Neuronal stem cell (in vitro differentiated cells): Measurements from ENCODE around the gene SIK2.

Experiments used
- DNase-seq: peaks from one replicate; pipeline ENCODE4 v3.0.0-alpha.2; 2013; ENCODE audit warnings: low spot score
- H2AFZ ChIP-seq: one replicate; pipeline ENCODE4 v1.6.1; 2013; ENCODE audit warnings: mild to moderate bottlenecking, low read length, inconsistent platforms
- H2AK5ac ChIP-seq: 2 replicates; pipeline ENCODE4 v1.6.1; 2013; ENCODE audit warnings: low read depth, mild to moderate bottlenecking, inconsistent platforms, low read length, moderate library complexity, mixed read lengths
- H2BK120ac ChIP-seq: 2 replicates; pipeline ENCODE4 v1.6.1; 2013; ENCODE audit warnings: low read depth, mild to moderate bottlenecking, inconsistent platforms, low read length, moderate library complexity, mixed read lengths
- H2BK12ac ChIP-seq: one replicate; pipeline ENCODE4 v1.6.1; 2013; ENCODE audit warnings: low read length, inconsistent platforms
- H2BK15ac ChIP-seq: 2 replicates; pipeline ENCODE4 v1.6.1; 2013; ENCODE audit warnings: mild to moderate bottlenecking, low read length, inconsistent platforms, mixed read lengths
- H2BK5ac ChIP-seq: one replicate; pipeline ENCODE4 v1.6.1; 2013; ENCODE audit warnings: inconsistent platforms, mild to moderate bottlenecking, low read length, moderate library complexity
- H3K14ac ChIP-seq: one replicate; pipeline ENCODE4 v1.6.1; 2013; ENCODE audit warnings: low read length, inconsistent platforms
- H3K18ac ChIP-seq: 2 replicates; pipeline ENCODE4 v1.6.1; 2013; ENCODE audit warnings: low read length, inconsistent platforms
- H3K23ac ChIP-seq: 2 replicates; pipeline ENCODE4 v1.6.1; 2013; ENCODE audit warnings: low read depth, mild to moderate bottlenecking, mixed read lengths, low read length, inconsistent platforms; ENCODE audit not compliant: poor library complexity
- H3K27ac ChIP-seq: replicated peaks from 3 replicates; pipeline ENCODE4 v1.5.1; 2013; ENCODE audit warnings: low read length, inconsistent platforms
- H3K27me3 ChIP-seq, 3 experiments: 2 replicates each; pipeline ENCODE4 v1.6.1; 2013; ENCODE audit warnings: low read length in 3 of 3, mild to moderate bottlenecking in 2 of 3, inconsistent platforms in 1 of 3, low read depth in 1 of 3, mixed read lengths in 1 of 3, moderate library complexity in 1 of 3; ENCODE audit not compliant: control insufficient read depth in 3 of 3, insufficient read depth in 3 of 3
- H3K36me3 ChIP-seq, 2 donors: replicated peaks in 1 of 2; 2 replicates each; pipeline ENCODE4 v1.6.1; 2013; ENCODE audit warnings: low read length in 2 of 2; ENCODE audit not compliant: control insufficient read depth in 2 of 2, insufficient read depth in 2 of 2
- H3K4ac ChIP-seq: 2 replicates; pipeline ENCODE4 v1.6.1; 2013; ENCODE audit warnings: inconsistent platforms, mild to moderate bottlenecking, low read length, moderate library complexity
- H3K4me1 ChIP-seq, 2 donors: 1 replicate in 1 of 2; 2 replicates in 1 of 2; pipeline ENCODE4 v1.6.1; 2013; ENCODE audit warnings: low read length in 2 of 2, low read depth in 1 of 2; ENCODE audit not compliant: control insufficient read depth in 2 of 2, insufficient read depth in 1 of 2
- H3K4me2 ChIP-seq: one replicate; pipeline ENCODE4 v1.6.1; 2013; ENCODE audit warnings: mild to moderate bottlenecking, low read length, inconsistent platforms; ENCODE audit not compliant: insufficient read depth, poor library complexity, severe bottlenecking
- H3K4me3 ChIP-seq, 2 donors: 2 replicates each; pipeline ENCODE4 v1.5.1; 2013; ENCODE audit warnings: low read length in 2 of 2, mild to moderate bottlenecking in 2 of 2, inconsistent platforms in 1 of 2, moderate library complexity in 1 of 2
- H3K79me1 ChIP-seq: one replicate; pipeline ENCODE4 v1.6.1; 2013; ENCODE audit warnings: low read depth, mild to moderate bottlenecking, inconsistent platforms, low read length, moderate library complexity
- H3K9ac ChIP-seq: one replicate; pipeline ENCODE4 v1.6.1; 2013; ENCODE audit warnings: mild to moderate bottlenecking, low read depth, low read length, inconsistent platforms; ENCODE audit not compliant: poor library complexity
- H3K9me3 ChIP-seq, 2 donors: replicated peaks in 1 of 2; 2 replicates each; pipeline versions ENCODE3 to v1.6.1; 2013; ENCODE audit warnings: low read length in 2 of 2, mild to moderate bottlenecking in 2 of 2, inconsistent platforms in 1 of 2, low read depth in 1 of 2, mixed read lengths in 1 of 2, moderate library complexity in 1 of 2; ENCODE audit not compliant: control insufficient read depth in 2 of 2, insufficient read depth in 1 of 2
- H4K8ac ChIP-seq: one replicate; pipeline ENCODE4 v1.6.1; 2013; ENCODE audit warnings: low read depth, mild to moderate bottlenecking, inconsistent platforms, low read length, moderate library complexity
- H4K91ac ChIP-seq: one replicate; pipeline ENCODE4 v1.6.1; 2013; ENCODE audit warnings: low read length, low read depth, mild to moderate bottlenecking, inconsistent platforms; ENCODE audit not compliant: poor library complexity
- WGBS, 2 donors: extraction: QIAGEN DNeasy Blood & Tissue Kit; methylation state at CpG; one replicate each; pipeline ENCODE4 v1.1.7; 2013; ENCODE audit warnings: missing lambda C conversion rate in 2 of 2, mixed read lengths in 1 of 2; ENCODE audit not compliant: insufficient read length in 2 of 2, insufficient replicate concordance in 1 of 2; ENCODE audit errors: extremely low coverage in 2 of 2; 5-methylcytosine and 5-hydroxymethylcytosine counted together

SIK2 gene

DNA sequence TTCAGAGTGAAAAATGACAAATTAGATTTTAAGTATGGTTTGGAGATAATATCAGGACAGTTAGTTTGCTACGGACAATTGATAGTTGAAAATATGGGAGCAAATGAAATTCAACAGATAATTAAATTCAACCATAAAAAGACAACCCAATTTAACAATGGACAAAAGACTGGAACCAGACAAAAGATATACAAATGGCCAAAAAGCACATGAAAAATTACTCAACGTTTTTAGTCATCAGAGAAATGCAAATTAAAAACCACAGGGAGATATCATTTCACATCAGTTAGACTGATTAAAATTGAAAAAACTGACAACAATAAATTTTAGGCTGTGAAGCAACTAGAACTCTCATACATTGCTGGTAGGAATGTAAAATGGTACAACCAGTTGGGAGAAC is 27.2 kb downstream of the SIK2 start:
- H4K8ac ChIP-seq, result no peak overlapping the region
- no peak overlapping the region for H3K4me3 ChIP-seq
- H2BK15ac ChIP-seq, result no peak overlapping the region
- H3K79me1 ChIP-seq, result no peaks in the 10 kb centered on the region
- no peak overlapping the region for H3K4ac ChIP-seq
- no peak overlapping the region for H3K4me2 ChIP-seq
- H3K27me3 ChIP-seq, result no peaks in the 10 kb centered on the region
- no peak overlapping the region for H4K91ac ChIP-seq
- peaks cover 0 to 6% of the 10 kb centered on the region in 2 donors for H3K4me1 ChIP-seq
- H3K9ac ChIP-seq, result no peak overlapping the region
- H2AK5ac ChIP-seq, result no peak overlapping the region
- H3K14ac ChIP-seq, result no peak overlapping the region
- no peak overlapping the region for H3K27ac ChIP-seq
- no CpG with 5 or more reads among the region's 2 CpGs for WGBS, 2 donors
- DNase-seq, result no peak
- H3K9me3 ChIP-seq, result peaks cover 0 to 7% of the 10 kb centered on the region in 2 donors
- H3K18ac ChIP-seq, result no peak overlapping the region
- no peak overlapping the region for H2AFZ ChIP-seq
- no peak overlapping the region for H3K23ac ChIP-seq
- H2BK120ac ChIP-seq, result no peak overlapping the region
- H3K36me3 ChIP-seq, result peaks cover 0 to 46% of the 10 kb centered on the region in 2 donors
- H2BK5ac ChIP-seq, result no peak overlapping the region
- no peak overlapping the region for H2BK12ac ChIP-seq

DNA sequence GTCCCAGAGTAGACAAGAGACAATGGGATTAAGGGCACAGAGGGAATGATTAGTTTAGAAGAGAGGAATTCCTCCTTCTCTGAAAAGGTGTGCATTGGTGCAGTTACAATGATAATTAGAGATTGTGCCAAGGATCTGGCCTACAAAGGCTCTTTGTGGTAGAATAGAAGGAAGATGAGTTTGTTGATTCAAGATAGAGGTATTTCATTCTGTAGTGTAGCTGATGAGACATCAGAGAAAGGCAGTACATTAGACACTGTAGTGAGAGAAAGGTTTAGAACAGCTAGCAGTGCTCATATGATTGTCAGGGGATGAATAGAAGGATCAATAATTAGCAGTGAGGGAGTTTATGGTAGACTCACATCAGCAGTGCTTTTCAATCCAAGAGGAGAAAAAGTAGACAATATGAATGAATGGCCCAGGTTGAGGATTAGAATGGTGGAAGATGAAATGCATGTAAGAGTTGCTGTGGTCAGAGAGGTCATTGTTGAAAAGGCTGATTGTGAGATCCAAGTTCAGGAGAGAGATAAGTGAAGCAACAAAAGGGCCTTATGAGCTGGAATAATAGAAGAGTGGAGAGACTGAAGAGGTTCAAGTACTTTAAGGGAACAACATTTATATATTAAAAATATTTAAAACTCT is 28.9 kb downstream of the SIK2 start:
- Histone ChIP-seq H3K9me3 (peaks cover 0 to 7% of the 10 kb centered on the region in 2 donors), H2BK15ac (no peak overlapping the region), H3K4me1 (peaks cover 2 to 13% of the 10 kb centered on the region in 2 donors), H3K18ac (no peak overlapping the region), H4K91ac (no peak overlapping the region), H3K14ac (no peak overlapping the region), H2BK12ac (no peak overlapping the region), H2AFZ (no peak overlapping the region), H3K4ac (no peak overlapping the region), H3K27ac (no peak overlapping the region), H3K79me1 (no peaks in the 10 kb centered on the region), H3K23ac (no peak overlapping the region), H3K27me3 (no peaks in the 10 kb centered on the region), H3K9ac (no peak overlapping the region), H2BK5ac (no peak overlapping the region), H3K36me3 (peaks cover 0 to 39% of the 10 kb centered on the region in 2 donors), H2BK120ac (no peak overlapping the region), H3K4me2 (no peak overlapping the region), H3K4me3 (no peak overlapping the region), H4K8ac (no peak overlapping the region), H2AK5ac (no peak overlapping the region)
- DNase-seq, result no peak

DNA sequence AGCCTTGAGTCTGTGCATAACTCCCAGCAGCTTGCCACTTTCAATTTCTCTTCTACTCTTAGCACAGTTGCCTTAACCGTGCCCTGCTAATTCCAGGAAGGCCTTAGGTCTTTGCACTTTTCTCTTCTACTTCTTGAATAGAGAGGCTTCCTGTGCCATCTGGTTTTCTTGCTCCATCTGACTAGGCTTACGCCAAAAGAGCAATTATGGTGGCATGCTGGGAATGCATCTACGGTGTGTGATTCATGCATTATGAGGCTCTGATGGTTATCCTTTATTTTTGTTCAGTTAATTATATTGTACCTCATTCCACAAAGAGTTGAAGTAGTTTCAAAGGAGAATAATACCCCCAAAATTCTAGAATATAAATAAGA is 29.4 kb downstream of the SIK2 start:
- Histone ChIP-seq H2BK12ac (no peak overlapping the region), H3K27ac (no peak overlapping the region), H3K4ac (no peak overlapping the region), H4K8ac (no peak overlapping the region), H3K9me3 (peaks cover 0 to 7% of the 10 kb centered on the region in 2 donors), H2AFZ (no peak overlapping the region), H2BK120ac (no peak overlapping the region), H3K23ac (no peak overlapping the region), H3K4me1 (peaks cover 2 to 13% of the 10 kb centered on the region in 2 donors), H3K27me3 (no peaks in the 10 kb centered on the region), H4K91ac (no peak overlapping the region), H3K14ac (no peak overlapping the region), H2BK5ac (no peak overlapping the region), H3K18ac (no peak overlapping the region), H3K4me2 (no peak overlapping the region), H3K9ac (no peak overlapping the region), H2BK15ac (no peak overlapping the region), H2AK5ac (no peak overlapping the region), H3K4me3 (no peak overlapping the region), H3K36me3 (peaks cover 0 to 37% of the 10 kb centered on the region in 2 donors), H3K79me1 (no peaks in the 10 kb centered on the region)
- no peak for DNase-seq
- WGBS, 2 donors, result no CpG with 5 or more reads among the region's 3 CpGs

DNA sequence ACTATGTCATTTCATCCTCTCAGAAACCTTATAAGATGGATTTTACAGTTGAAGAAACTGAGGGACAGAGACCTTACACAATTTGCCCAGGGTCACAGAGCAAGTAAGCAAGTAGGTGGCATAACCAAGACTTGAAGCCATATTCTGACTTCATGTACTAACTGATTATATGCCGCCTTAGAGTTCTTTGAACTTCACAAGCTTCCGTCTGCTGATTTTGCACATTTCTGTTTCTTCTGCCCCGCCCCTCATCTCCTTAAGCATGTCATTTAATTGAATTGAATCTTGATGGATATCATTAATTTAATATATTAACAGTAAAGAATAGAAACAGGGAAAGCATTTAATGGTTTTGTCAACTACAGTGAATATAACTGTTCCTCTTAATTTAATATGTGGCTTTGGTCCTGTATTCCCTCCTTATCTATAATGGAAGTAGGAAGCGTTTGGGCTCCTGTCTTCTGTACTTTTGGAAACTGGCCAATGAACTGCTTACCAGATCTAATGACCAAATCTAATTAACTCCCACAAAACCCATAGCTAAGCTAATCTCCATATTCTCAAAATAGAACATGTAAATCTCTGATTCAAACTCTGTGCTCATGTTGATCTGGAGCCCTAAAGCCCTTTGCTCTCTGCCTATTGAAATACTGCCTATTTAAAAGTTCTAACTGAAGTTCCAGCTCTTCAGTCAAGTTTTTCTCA is 30.4 kb downstream of the SIK2 start:
- Histone ChIP-seq H3K9me3 (peaks cover 0 to 7% of the 10 kb centered on the region in 2 donors), H4K8ac (no peak overlapping the region), H3K23ac (no peak overlapping the region), H3K4ac (no peak overlapping the region), H3K4me3 (no peak overlapping the region), H3K27ac (no peak overlapping the region), H2BK15ac (no peak overlapping the region), H2BK120ac (no peak overlapping the region), H2AK5ac (no peak overlapping the region), H4K91ac (no peak overlapping the region), H3K18ac (no peak overlapping the region), H2AFZ (no peak overlapping the region), H2BK12ac (no peak overlapping the region), H3K36me3 (peaks cover 0 to 29% of the 10 kb centered on the region in 2 donors), H3K27me3 (no peaks in the 10 kb centered on the region), H2BK5ac (no peak overlapping the region), H3K4me1 (peaks cover 2 to 14% of the 10 kb centered on the region in 2 donors), H3K4me2 (no peak overlapping the region), H3K14ac (no peak overlapping the region), H3K9ac (no peak overlapping the region), H3K79me1 (no peaks in the 10 kb centered on the region)
- DNase-seq, result no peak
- no CpG with 5 or more reads among the region's 4 CpGs for WGBS, 2 donors
